GM12875 (cell line): ENCODE results near the gene DAPK1.

ENCODE experiments used
- H3K4me3 ChIP-seq: one replicate; pipeline ENCODE4 v1.5.1; 2011; ENCODE audit warnings: low read depth, low read length, control low read depth
- CTCF ChIP-seq: IDR thresholded peaks from 2 replicates; pipeline ENCODE4 v1.5.1; 2011; ENCODE audit warnings: low read depth, mild to moderate bottlenecking, control low read depth, inconsistent platforms, low read length, moderate library complexity, borderline replicate concordance; ENCODE audit not compliant: insufficient read depth

DAPK1 gene

DNA sequence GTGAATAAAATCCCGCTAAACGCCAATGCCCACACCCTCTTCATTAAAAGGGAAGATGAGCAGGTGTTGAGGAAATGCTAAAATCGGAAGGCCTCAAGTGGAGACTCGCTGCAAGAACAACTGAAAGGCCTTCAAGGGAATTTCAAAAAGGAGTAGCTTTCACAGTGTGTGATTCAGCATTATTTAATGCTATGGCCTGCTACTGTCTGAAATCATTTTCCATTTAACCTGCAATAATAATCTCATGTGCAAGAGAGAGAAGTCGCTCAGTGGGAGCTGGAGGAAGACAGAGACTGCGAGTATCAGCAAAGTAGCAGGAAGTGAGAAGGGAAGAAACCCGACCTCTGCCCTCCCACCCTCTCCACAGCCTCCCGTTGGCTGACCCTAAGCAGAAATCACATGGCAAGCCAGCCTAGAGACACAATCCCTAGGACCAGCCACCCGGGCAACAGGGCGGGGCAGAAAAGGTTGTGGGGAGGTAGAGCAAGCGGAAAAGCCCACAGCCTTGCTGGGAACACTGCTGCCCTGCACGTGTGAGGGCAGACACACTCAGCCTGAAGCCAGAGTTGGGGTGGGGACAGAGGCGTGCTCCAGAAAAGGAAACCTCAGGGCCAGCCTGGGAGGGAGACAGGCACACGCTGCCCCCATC, 188.3 kb downstream of the DAPK1 start:
- no peak overlapping the region for H3K4me3 ChIP-seq
- TF ChIP-seq CTCF = no peak

- H3K4me3 ChIP-seq = no peak overlapping the region
- TF ChIP-seq CTCF = no peak
These were observed 188.9 kb downstream of the DAPK1 start for GRCh38 chr9:87686520-87687090.

GRCh38 chr9:87687207-87687606, 189.5 kb downstream of the DAPK1 start:
- no peak for TF ChIP-seq CTCF
- H3K4me3 ChIP-seq = no peak overlapping the region

GRCh38 chr9:87694236-87694755, 196.6 kb downstream of the DAPK1 start:
- no peak for TF ChIP-seq CTCF
- no peak overlapping the region for H3K4me3 ChIP-seq

DNA sequence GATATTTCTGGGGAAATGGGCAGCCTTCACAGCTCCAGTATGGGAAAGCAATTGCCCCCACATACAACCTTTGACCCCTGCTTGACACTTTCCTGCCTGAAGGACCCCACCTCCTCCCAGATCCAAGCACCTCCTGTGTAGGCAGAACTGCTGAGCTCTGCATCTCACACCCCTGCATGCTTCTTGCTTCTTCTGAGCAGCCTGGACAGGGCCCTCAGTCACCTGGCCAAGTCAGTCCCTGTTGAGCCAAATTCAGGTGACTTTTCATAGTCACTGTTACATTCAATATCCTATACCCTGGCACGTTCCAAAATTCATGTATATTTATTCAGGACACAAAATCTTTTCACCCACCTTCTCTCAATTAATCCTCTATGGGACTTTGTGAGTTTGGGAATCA, 197.9 kb downstream of the DAPK1 start:
- no peak overlapping the region for H3K4me3 ChIP-seq
- no peak for TF ChIP-seq CTCF

DNA sequence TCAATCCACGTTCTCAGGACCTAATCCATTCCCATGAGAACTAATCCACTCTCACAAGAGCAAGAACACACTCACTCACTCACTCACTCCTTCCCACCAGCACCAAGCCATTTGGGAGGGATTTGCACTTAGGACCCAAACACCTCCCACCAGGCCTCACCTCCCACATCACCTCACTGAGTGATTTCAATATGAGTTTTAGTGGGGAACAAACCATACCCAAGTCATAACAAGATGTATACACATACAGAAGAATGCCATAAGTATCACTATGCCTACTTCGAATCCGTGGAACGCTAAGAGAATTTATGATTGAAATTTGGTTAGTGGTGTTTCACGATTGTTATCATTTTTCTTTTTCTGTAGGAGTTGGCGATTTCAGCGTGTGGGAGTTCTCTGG, 199.0 kb downstream of the DAPK1 start:
- no peak for TF ChIP-seq CTCF

GRCh38 chr9:87698069-87698809, 200.6 kb downstream of the DAPK1 start:
- no peak overlapping the region for H3K4me3 ChIP-seq
- no peak for TF ChIP-seq CTCF

More for the DNA sequence above, 199.0 kb downstream of the DAPK1 start:
- H3K4me3 ChIP-seq = no peak overlapping the region
